A673 (cell line): ENCODE data around the gene USP20.

ENCODE experiments used
- EZH2 ChIP-seq: fragments of 200-600 bp; sonication (generic); IDR thresholded peaks from 2 replicates; pipeline ENCODE4 v1.6.1; 2017; ENCODE audit warnings: borderline replicate concordance, low read depth, mild to moderate bottlenecking, mixed read lengths, antibody characterized with exemption, low read length; ENCODE audit not compliant: poor library complexity, severe bottlenecking
- TF ChIP-seq, protein P1 (sequence below): fragments of 300-800, 200-600 bp; sonication (generic); conservative IDR thresholded peaks from 2 replicates; pipeline ENCODE4 v1.5.1; 2017; ENCODE audit warnings: low read depth, mild to moderate bottlenecking, antibody characterized with exemption, low read length, moderate library complexity, mixed read lengths

GRCh38 chr9:129887334-129888292 is 52.4 kb downstream of the USP20 start:
- TF ChIP-seq, protein P1, sequence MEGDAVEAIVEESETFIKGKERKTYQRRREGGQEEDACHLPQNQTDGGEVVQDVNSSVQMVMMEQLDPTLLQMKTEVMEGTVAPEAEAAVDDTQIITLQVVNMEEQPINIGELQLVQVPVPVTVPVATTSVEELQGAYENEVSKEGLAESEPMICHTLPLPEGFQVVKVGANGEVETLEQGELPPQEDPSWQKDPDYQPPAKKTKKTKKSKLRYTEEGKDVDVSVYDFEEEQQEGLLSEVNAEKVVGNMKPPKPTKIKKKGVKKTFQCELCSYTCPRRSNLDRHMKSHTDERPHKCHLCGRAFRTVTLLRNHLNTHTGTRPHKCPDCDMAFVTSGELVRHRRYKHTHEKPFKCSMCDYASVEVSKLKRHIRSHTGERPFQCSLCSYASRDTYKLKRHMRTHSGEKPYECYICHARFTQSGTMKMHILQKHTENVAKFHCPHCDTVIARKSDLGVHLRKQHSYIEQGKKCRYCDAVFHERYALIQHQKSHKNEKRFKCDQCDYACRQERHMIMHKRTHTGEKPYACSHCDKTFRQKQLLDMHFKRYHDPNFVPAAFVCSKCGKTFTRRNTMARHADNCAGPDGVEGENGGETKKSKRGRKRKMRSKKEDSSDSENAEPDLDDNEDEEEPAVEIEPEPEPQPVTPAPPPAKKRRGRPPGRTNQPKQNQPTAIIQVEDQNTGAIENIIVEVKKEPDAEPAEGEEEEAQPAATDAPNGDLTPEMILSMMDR, result no peak
- TF ChIP-seq EZH2, result no peak
